HEK293 (cell line): ENCODE measurements around the gene PSPC1.

Experiments
- CTCF ChIA-PET: fragments of 350-600 bp; formaldehyde crosslinking; extraction: SDS; loops from one replicate; lab custom pipeline; 2021; ENCODE audit warnings: antibody characterized with exemption; lab: Yijun Ruan, JAX
- POLR2A ChIA-PET: fragments of 300-600 bp; formaldehyde crosslinking; extraction: SDS; loops from one replicate; lab custom pipeline; 2020; ENCODE audit warnings: antibody characterized with exemption, inconsistent platforms; lab: Yijun Ruan, JAX
- H3K27ac ChIP-seq: fragments of 200-500 bp; sonication (Bioruptor generic); 2 replicates; pipeline ENCODE4 v1.5.1; 2014; ENCODE audit warnings: low read depth, low read length, control low read depth, inconsistent platforms; ENCODE audit errors: extremely low read depth
- H3K36me3 ChIP-seq, 2 experiments: fragments of 200-500 bp in 1 of 2; sonication (Bioruptor generic) in 1 of 2; 1 replicate in 1 of 2; 2 replicates in 1 of 2; pipeline ENCODE4 v1.5.1; 2014 to 2017; ENCODE audit warnings: inconsistent platforms in 2 of 2, low read length in 2 of 2; ENCODE audit not compliant: control insufficient read depth in 2 of 2, insufficient read depth in 1 of 2
- H3K4me1 ChIP-seq: fragments of 200-500 bp; sonication (Bioruptor generic); 2 replicates; pipeline ENCODE4 v1.5.1; 2014; ENCODE audit warnings: mild to moderate bottlenecking, low read length, inconsistent platforms; ENCODE audit not compliant: control insufficient read depth, insufficient read depth
- H3K4me3 ChIP-seq: 2 replicates; pipeline ENCODE4 v1.5.1; 2011; ENCODE audit warnings: low read depth, mild to moderate bottlenecking, control low read depth, low read length, moderate library complexity
- H3K9me3 ChIP-seq: fragments of 200-500 bp; sonication (Bioruptor generic); 2 replicates; pipeline ENCODE4 v1.5.1; 2014; ENCODE audit warnings: low read depth, low read length, inconsistent platforms; ENCODE audit not compliant: control insufficient read depth, insufficient read depth
- GFI1B ChIP-seq: fragments of 450-650 bp; formaldehyde crosslinking; IDR thresholded peaks from 2 replicates; pipeline ENCODE4 v1.5.1; 2016; ENCODE audit warnings: missing biosample characterization, missing genetic modification characterization
- INSM2 ChIP-seq: fragments of 450-650 bp; formaldehyde crosslinking; IDR thresholded peaks from 2 replicates; pipeline ENCODE4 v1.5.1; 2016; ENCODE audit warnings: missing biosample characterization, missing genetic modification characterization
- OVOL3 ChIP-seq: fragments of 450-650 bp; formaldehyde crosslinking; IDR thresholded peaks from 2 replicates; pipeline ENCODE4 v1.5.1; 2016; ENCODE audit warnings: missing biosample characterization, missing genetic modification characterization
- SP2 ChIP-seq: fragments of 450-650 bp; formaldehyde crosslinking; IDR thresholded peaks from 2 replicates; pipeline ENCODE4 v1.5.1; 2016; ENCODE audit warnings: missing biosample characterization, missing genetic modification characterization
- ZBTB10 ChIP-seq: fragments of 450-650 bp; formaldehyde crosslinking; IDR thresholded peaks from 2 replicates; pipeline ENCODE4 v1.5.1; 2016; ENCODE audit warnings: missing biosample characterization, missing genetic modification characterization
- ZNF121 ChIP-seq: fragments of 450-650 bp; formaldehyde crosslinking; IDR thresholded peaks from 2 replicates; pipeline ENCODE4 v1.5.1; 2016; ENCODE audit warnings: missing biosample characterization, missing genetic modification characterization
- ZNF138 ChIP-seq: fragments of 450-650 bp; formaldehyde crosslinking; IDR thresholded peaks from 2 replicates; pipeline ENCODE4 v1.5.1; 2016; ENCODE audit warnings: missing biosample characterization, missing genetic modification characterization, borderline replicate concordance
- ZNF184 ChIP-seq: fragments of 450-650 bp; IDR thresholded peaks from 2 replicates; pipeline ENCODE4 v1.5.1; 2018; ENCODE audit warnings: missing biosample characterization, mild to moderate bottlenecking, missing genetic modification characterization
- ZNF292 ChIP-seq: fragments of 450-650 bp; formaldehyde crosslinking; IDR thresholded peaks from 2 replicates; pipeline ENCODE4 v1.5.1; 2016; ENCODE audit warnings: low read depth, missing biosample characterization, missing genetic modification characterization, borderline replicate concordance
- ZNF341 ChIP-seq: fragments of 450-650 bp; formaldehyde crosslinking; IDR thresholded peaks from 2 replicates; pipeline ENCODE4; 2016; ENCODE audit warnings: low read depth, missing biosample characterization, missing genetic modification characterization
- ZNF48 ChIP-seq: fragments of 450-650 bp; formaldehyde crosslinking; IDR thresholded peaks from 2 replicates; pipeline ENCODE4 v1.5.1; 2016; ENCODE audit warnings: missing biosample characterization, missing genetic modification characterization
- ZNF571 ChIP-seq: fragments of 450-650 bp; formaldehyde crosslinking; IDR thresholded peaks from 2 replicates; pipeline ENCODE4 v1.5.0; 2017; ENCODE audit warnings: missing biosample characterization, missing genetic modification characterization
- ZNF792 ChIP-seq: fragments of 450-650 bp; formaldehyde crosslinking; IDR thresholded peaks from 2 replicates; pipeline ENCODE4 v1.5.1; 2016; ENCODE audit warnings: missing biosample characterization, missing genetic modification characterization
- ZSCAN30 ChIP-seq: fragments of 450-650 bp; IDR thresholded peaks from 2 replicates; pipeline ENCODE4 v1.5.1; 2018; ENCODE audit warnings: missing biosample characterization, mild to moderate bottlenecking, missing genetic modification characterization, moderate library complexity
- TF ChIP-seq, protein P1 (sequence below): fragments of 450-650 bp; formaldehyde crosslinking; IDR thresholded peaks from 2 replicates; pipeline ENCODE4 v1.5.1; 2016; ENCODE audit warnings: missing biosample characterization, missing genetic modification characterization
- TF ChIP-seq, protein P2 (sequence below): fragments of 450-650 bp; formaldehyde crosslinking; conservative IDR thresholded peaks from 2 replicates; pipeline ENCODE4 v1.5.1; 2016; ENCODE audit warnings: low read depth, missing biosample characterization, missing genetic modification characterization

The PSPC1 gene

DNA sequence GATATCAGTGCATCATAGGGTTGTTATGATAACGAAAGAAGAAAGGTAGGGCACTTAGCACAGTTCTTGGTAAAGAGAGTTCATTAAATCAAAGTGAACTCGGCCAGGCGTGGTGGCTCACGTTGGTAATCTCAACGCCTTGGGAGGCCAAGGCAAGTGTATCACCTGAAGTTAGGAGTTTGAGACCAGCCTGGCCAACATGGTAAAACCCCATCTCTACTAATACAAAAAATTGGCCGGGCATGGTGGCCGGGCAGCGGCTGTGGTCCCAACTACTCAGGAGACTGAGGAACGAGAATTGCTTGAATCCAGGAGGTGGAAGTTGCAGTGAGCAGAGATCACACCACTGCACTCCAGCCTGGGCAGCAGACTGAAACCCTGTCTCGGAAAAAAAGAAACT lies 19.1 kb downstream of the PSPC1 start:
- CTCF ChIA-PET: no interaction called here
- Histone ChIP-seq H3K4me1 (no peaks in the 10 kb centered on the region), H3K36me3 (peaks cover 20 to 65% of the 10 kb centered on the region in 2 experiments), H3K27ac (no peak overlapping the region), H3K9me3 (no peaks in the 10 kb centered on the region), H3K4me3 (no peak overlapping the region)
- no peak for TF ChIP-seq ZNF792 (tag by site-specific recombination)
- no peak for TF ChIP-seq INSM2
- TF ChIP-seq ZNF571 (tag by site-specific recombination): no peak
- no peak for TF ChIP-seq ZBTB10
- no peak for TF ChIP-seq ZNF184
- TF ChIP-seq, protein P1, sequence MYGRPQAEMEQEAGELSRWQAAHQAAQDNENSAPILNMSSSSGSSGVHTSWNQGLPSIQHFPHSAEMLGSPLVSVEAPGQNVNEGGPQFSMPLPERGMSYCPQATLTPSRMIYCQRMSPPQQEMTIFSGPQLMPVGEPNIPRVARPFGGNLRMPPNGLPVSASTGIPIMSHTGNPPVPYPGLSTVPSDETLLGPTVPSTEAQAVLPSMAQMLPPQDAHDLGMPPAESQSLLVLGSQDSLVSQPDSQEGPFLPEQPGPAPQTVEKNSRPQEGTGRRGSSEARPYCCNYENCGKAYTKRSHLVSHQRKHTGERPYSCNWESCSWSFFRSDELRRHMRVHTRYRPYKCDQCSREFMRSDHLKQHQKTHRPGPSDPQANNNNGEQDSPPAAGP (tag by site-specific recombination): no peak
- TF ChIP-seq, protein P2, sequence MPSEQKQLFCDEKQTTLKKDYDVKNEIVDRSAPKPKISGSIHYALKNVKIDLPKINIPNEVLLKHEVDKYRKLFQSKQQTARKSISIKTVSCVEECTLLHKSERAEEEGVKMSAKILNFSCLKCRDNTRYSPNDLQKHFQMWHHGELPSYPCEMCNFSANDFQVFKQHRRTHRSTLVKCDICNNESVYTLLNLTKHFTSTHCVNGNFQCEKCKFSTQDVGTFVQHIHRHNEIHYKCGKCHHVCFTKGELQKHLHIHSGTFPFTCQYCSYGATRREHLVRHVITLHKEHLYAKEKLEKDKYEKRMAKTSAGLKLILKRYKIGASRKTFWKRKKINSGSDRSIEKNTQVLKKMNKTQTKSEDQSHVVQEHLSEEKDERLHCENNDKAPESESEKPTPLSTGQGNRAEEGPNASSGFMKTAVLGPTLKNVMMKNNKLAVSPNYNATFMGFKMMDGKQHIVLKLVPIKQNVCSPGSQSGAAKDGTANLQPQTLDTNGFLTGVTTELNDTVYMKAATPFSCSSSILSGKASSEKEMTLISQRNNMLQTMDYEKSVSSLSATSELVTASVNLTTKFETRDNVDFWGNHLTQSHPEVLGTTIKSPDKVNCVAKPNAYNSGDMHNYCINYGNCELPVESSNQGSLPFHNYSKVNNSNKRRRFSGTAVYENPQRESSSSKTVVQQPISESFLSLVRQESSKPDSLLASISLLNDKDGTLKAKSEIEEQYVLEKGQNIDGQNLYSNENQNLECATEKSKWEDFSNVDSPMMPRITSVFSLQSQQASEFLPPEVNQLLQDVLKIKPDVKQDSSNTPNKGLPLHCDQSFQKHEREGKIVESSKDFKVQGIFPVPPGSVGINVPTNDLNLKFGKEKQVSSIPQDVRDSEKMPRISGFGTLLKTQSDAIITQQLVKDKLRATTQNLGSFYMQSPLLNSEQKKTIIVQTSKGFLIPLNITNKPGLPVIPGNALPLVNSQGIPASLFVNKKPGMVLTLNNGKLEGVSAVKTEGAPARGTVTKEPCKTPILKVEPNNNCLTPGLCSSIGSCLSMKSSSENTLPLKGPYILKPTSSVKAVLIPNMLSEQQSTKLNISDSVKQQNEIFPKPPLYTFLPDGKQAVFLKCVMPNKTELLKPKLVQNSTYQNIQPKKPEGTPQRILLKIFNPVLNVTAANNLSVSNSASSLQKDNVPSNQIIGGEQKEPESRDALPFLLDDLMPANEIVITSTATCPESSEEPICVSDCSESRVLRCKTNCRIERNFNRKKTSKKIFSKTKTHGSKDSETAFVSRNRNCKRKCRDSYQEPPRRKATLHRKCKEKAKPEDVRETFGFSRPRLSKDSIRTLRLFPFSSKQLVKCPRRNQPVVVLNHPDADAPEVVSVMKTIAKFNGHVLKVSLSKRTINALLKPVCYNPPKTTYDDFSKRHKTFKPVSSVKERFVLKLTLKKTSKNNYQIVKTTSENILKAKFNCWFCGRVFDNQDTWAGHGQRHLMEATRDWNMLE (tag by site-specific recombination): no peak
- no peak for TF ChIP-seq SP2 (tag by site-specific recombination)
- TF ChIP-seq ZNF48 (tag by site-specific recombination): no peak
- no peak for TF ChIP-seq ZNF292 (tag by site-specific recombination)
- no peak for TF ChIP-seq ZSCAN30
- TF ChIP-seq GFI1B: no peak
- TF ChIP-seq ZNF138 (tag by site-specific recombination): no peak
- no peak for TF ChIP-seq ZNF341 (tag by site-specific recombination)
- POLR2A ChIA-PET: no interaction called here

GRCh38 chr13:19759669-19760068 lies 23.1 kb downstream of the PSPC1 start:
- H3K4me3 ChIP-seq: no peak overlapping the region
- peak; percentile 72 for TF ChIP-seq ZNF121 (tag by site-specific recombination)
- TF ChIP-seq OVOL3 (tag by site-specific recombination): no peak
- TF ChIP-seq, all 188 proteins: peak for 1
- Histone ChIP-seq H3K9me3 (no peaks in the 10 kb centered on the region), H3K36me3 (peaks cover 14 to 79% of the 10 kb centered on the region in 2 experiments), H3K4me1 (no peaks in the 10 kb centered on the region), H3K27ac (no peak overlapping the region)
- POLR2A ChIA-PET: no interaction called here
- CTCF ChIA-PET: no interaction called here
